ENCODE data around the gene OTUD5.

OTUD5 gene

GRCh38 chrX:48914593-48915493, 42.6 kb downstream of the OTUD5 start:
- FAIRE-seq, result no peak
- no peak for DNase-seq (ENCODE audit: extremely low spot score, insufficient read length, low read depth)

- FAIRE-seq, result no peak
- no peak for DNase-seq (ENCODE audit: extremely low spot score, insufficient read length, low read depth)
Measured at GRCh38 chrX:48913605-48914366, 43.6 kb downstream of the OTUD5 start.

DNA sequence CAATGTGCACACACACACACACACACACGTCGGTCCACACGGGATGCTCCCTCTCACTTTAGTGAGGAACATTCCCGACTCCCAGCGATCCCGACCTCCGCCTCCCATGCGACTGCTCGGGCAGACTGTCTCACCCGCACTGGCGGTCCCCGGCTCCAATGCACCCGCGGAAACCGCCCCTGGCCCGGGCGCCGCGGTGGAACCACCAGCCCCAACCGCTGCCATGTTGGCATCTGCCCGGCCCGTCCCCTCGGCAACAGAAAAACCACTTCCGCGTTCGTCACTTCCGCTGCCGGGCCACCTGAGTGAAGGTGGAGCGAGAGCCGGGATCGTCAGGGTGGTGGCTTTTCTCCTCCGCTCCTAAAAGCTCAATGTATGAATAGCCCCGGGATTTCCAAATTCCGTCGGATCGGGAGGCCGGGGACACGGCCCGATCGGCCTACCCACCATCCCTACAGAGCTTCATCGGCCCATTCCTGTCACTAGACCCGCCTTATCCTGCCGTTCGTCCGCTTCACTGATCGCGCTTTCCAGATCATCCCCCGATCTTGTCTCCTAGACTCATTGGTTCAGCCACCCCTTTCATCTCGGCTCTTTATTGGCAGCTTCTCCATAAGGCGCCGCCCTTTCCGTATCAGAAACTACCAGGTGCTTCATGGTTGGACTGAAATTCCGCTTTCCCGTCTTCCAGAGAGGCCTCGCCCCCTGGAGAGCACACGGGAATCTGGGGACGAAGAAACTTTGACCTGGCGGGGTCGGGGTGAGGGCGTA, 45.8 kb downstream of the OTUD5 start, which contains the start of gene SLC35A2:
TSS of gene SLC35A2 (minus strand) at position 235 of the 771 bp plus-strand sequence. CDS start at position 225, 10 bp downstream.
- peak; percentile 91 for FAIRE-seq
- DNase-seq (ENCODE audit: extremely low spot score, insufficient read length, low read depth), result no peak

- FAIRE-seq (peak; percentile 72), DNase-seq (ENCODE audit: extremely low spot score, insufficient read length, low read depth) (no peak)
Measured at GRCh38 chrX:48910926-48911411, 46.4 kb downstream of the OTUD5 start.

DNA sequence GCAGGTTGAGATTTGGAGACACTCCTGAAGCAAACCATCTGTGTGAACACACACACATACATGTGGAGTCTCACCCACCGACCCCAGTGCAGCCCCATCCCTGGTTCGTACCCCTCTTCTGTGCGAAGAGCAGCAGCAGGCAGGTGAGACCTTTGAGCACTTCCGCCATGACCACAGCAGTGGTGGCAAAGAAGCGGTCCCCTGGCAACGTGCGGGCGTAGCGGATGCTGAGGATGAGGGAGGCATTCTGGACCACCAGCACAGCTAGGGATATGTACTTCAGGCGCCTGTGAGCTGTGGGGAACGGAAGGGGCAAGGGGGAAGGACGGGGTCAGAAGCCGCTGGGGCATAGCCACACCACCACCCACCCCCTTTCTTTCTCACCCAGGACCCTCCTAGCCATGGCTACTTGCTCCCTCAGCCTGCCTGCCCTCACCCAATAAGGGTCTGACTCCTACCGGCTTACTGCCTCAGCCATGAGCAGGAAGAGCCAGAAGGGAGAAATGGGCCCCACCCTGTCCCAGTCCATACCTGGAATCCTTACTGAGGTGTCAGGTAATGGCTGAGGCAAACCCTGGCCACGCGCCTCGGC, 47.6 kb downstream of the OTUD5 start:
- FAIRE-seq, result no peak
- DNase-seq (ENCODE audit: extremely low spot score, insufficient read length, low read depth), result no peak

DNA sequence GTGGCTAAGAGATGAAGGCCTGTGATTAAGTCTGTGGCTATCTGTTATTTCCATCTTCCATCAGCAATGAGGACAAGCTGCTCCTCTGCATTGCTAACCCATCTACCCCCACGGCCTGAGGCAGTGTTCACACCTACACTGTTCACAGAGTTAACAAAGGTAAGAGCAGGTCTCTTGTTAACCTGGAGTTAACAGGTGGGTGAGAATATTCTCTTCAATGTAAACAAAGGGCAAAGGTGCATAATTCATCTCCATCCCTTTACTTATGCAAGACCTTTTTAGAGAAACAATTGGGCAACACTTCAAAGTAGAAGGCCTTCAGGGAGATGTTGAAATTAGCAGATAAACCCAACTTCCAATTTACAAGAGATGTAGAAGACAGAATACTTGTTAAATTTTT, 48.8 kb downstream of the OTUD5 start:
- FAIRE-seq (no peak), DNase-seq (ENCODE audit: extremely low spot score, insufficient read length, low read depth) (no peak)

DNA sequence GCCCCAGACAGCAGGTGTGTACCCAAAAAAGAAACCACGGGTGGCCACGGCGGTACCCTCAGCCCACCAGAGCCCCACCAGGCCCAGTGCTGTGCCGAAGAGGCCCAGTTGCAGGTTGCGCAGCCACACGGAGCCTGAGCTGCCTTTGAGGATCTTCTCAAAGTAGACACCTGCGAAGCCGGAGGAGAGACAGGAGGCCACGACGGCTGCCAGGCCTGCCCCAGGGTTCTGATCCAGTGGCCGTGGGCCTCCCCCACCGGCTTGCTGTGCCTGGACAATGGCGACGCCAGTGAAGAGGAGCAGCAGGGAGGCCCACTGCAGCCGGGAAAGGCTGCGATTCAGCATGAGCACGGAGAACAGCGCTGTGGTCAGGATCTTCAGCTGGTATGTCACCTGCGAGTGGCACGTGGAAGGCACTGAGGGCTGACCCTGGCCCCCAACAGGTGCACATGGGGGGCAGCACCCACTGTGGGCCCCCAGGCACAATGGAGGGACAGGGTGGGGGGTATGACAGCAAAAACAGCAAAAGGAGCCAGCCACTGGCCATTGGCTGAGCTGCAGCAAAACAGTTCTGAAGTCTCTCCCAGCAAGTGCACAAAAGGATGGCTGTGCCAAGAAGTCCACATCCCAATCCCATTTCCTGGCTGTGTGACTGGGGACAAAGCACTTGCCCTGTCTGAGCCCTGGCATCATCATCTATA, 52.2 kb downstream of the OTUD5 start:
- no peak for FAIRE-seq

DNA sequence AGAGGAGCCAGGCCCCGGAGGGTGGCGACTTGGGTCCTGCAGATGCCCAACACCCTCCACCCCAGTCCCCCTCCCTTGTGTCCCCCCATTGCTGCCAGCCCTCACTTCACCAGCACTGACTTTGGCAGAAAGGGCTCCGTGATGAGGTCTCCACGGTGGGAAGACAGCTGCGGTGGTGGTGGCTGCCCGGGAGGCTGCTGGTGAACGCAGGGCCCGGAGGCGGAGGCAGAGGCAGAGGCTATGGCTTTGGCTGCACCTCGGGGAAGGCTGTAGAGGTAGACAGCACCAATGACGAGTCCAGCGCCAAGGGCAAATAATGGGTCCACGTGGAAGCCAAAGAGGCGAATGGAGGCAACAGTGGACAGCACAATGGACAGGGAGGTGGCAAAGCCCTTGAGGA, 52.8 kb downstream of the OTUD5 start:
- FAIRE-seq (no peak), DNase-seq (ENCODE audit: extremely low spot score, insufficient read length, low read depth) (no peak)

More for the DNA sequence above, 52.2 kb downstream of the OTUD5 start:
- no peak for DNase-seq (ENCODE audit: extremely low spot score, insufficient read length, low read depth)

GRCh38 chrX:48904180-48904579, 53.2 kb downstream of the OTUD5 start:
- FAIRE-seq (no peak), DNase-seq (ENCODE audit: extremely low spot score, insufficient read length, low read depth) (no peak)

- no peak for DNase-seq (ENCODE audit: extremely low spot score, insufficient read length, low read depth)
- FAIRE-seq, result no peak
Measured at GRCh38 chrX:48903290-48903689, 54.1 kb downstream of the OTUD5 start.

GRCh38 chrX:48902776-48903175, 54.6 kb downstream of the OTUD5 start:
- FAIRE-seq, result no peak
- DNase-seq (ENCODE audit: extremely low spot score, insufficient read length, low read depth), result no peak

- DNase-seq (ENCODE audit: extremely low spot score, insufficient read length, low read depth) (no peak), FAIRE-seq (no peak)
Measured at GRCh38 chrX:48902135-48902534, 55.3 kb downstream of the OTUD5 start.

DNA sequence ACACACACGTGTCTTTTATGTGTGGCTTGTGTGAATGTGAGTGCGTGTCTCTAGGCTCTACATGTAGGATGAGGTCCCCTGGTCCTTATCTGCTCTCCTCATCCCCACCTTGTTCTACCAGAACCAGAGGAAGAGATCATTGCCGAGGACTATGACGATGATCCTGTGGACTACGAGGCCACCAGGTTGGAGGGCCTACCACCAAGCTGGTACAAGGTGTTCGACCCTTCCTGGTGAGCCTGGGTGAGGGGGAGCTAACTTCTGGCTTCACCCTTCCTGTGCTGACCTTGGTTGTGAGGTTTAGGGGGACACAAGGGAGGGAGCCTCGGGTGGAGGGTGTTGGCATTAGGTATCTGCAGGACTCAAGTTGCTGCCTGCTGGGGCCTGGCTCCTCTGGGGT, 56.3 kb downstream of the OTUD5 start:
- FAIRE-seq (no peak), DNase-seq (ENCODE audit: extremely low spot score, insufficient read length, low read depth) (no peak)

GRCh38 chrX:48899078-48899410, 58.4 kb downstream of the OTUD5 start:
- FAIRE-seq (no peak), DNase-seq (ENCODE audit: extremely low spot score, insufficient read length, low read depth) (no peak)

GRCh38 chrX:48897625-48898306, 59.6 kb downstream of the OTUD5 start, which contains the start of the genes PQBP1 and TIMM17B:
TSS of gene PQBP1 (plus strand) at chrX:48897930. CDS start at chrX:48898510, 580 bp downstream.
TSS of gene TIMM17B (minus strand) at chrX:48897768. CDS start at chrX:48897749, 19 bp downstream.
- DNase-seq (ENCODE audit: extremely low spot score, insufficient read length, low read depth), result no peak
- peak; percentile 100 for FAIRE-seq

DNA sequence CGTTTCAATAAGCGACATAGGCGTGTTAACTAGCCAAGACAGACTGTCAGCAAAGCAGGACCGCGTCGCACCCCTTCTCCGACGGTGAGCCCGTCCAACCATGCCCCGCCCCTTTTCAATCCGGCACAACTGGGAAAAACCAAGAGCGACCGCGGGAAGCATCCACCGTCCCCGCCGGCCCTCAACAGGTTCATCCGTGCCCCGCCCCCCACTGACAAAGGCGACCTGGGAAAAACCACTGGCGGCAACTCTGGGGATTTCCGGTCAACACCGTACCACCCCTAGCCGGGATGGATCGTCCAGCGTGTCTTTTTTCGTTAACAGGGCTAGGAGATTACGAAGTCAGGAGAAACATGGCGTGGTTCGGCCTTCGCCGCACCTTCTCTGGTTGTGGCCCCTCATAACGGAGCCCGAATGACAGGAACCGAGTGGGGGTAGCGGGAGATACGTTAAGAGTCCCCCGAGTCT, 60.2 kb downstream of the OTUD5 start:
- no peak for DNase-seq (ENCODE audit: extremely low spot score, insufficient read length, low read depth)
- peak; percentile 77 for FAIRE-seq

DNA sequence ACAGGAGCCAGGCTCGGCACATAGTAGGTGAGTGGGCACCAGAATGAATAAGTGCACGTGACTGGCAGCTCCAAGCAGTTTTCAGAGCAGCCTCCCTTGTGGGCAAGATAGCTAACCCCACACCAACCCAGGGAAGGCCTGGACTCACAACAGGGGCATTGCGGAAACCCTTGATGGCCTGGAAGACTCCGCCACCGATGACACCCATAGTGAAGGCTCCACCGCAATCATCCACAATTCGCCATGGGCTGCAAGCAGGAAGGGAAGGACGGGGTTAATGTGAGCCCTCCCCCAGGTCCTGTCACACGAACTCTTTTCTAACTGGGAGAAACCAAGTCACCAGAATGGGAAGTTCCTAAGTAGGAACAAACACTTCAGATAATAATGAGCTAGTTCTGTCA, 60.8 kb downstream of the OTUD5 start:
- FAIRE-seq, result no peak

DNA sequence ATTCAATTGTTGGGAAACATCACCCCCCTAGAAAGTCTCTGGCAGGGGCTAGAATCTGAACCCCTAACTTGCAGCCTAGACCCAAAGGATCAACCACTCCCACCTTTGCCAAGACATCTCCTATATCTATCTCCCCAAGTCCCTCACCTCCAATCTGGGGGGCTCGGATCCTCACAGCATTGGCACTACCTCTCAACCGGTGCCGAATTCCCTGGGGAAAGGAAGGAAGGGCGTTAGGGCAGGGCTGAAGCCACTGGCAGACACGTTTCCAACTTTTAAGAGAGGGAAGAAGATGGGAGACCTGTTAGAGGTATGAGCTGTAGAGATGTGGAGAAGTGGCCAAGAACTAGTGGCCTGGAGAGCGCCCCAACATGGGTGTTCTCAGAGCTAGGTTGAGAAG, 62.5 kb downstream of the OTUD5 start:
- FAIRE-seq, result no peak

More for the DNA sequence above, 60.8 kb downstream of the OTUD5 start:
- no peak for DNase-seq (ENCODE audit: extremely low spot score, insufficient read length, low read depth)

More for the DNA sequence above, 62.5 kb downstream of the OTUD5 start:
- no peak for DNase-seq (ENCODE audit: extremely low spot score, insufficient read length, low read depth)

All from GM18507 (cell line).